Measurements from ENCODE around the gene FSTL3.
"Not testable (repeated sequence)": the region's sequence is repeated elsewhere in the genome, so short reads cannot be mapped to it uniquely, and the experiment has no call there.

DNA sequence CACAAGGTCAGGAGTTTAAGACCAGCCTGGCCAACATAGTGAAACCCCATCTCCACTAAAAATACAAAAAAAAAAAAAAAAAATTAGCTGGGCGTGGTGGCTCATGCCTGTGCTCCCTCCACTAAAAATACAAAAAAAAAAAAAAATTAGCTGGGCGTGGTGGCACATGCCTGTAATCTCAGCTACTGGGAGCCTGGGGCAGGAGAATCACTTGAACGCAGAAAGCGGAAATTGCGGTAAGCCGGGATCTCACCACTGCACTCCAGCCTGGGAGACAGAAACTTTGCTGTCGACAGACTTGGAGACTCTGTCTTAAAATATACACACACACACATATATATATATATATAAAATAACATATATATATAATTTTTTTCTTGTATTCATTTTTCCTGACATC is 49.6 kb upstream of the FSTL3 start:
- TF ChIP-seq, protein P1, sequence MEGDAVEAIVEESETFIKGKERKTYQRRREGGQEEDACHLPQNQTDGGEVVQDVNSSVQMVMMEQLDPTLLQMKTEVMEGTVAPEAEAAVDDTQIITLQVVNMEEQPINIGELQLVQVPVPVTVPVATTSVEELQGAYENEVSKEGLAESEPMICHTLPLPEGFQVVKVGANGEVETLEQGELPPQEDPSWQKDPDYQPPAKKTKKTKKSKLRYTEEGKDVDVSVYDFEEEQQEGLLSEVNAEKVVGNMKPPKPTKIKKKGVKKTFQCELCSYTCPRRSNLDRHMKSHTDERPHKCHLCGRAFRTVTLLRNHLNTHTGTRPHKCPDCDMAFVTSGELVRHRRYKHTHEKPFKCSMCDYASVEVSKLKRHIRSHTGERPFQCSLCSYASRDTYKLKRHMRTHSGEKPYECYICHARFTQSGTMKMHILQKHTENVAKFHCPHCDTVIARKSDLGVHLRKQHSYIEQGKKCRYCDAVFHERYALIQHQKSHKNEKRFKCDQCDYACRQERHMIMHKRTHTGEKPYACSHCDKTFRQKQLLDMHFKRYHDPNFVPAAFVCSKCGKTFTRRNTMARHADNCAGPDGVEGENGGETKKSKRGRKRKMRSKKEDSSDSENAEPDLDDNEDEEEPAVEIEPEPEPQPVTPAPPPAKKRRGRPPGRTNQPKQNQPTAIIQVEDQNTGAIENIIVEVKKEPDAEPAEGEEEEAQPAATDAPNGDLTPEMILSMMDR (IDR thresholded peaks at IDR 0.05; ENCODE audit: borderline replicate concordance, extremely low read depth, low read length, poor library complexity, severe bottlenecking): not testable (repeated sequence)
- not testable (repeated sequence) for TF ChIP-seq EZH2 (IDR thresholded peaks at IDR 0.05; ENCODE audit: borderline replicate concordance, low read depth, low read length, severe bottlenecking)

Data from DND-41 (cell line).